Stimulated activated CD4-positive, alpha-beta T cell treated with anti-CD3 and anti-CD28 coated beads, TNF-alpha, amount 100 ng/mL, for 4 hours (primary cell): ENCODE results near the gene MAPK10.
"Not testable (repeated sequence)": the region's sequence is repeated elsewhere in the genome, so short reads cannot be mapped to it uniquely, and the experiment has no call there.

Source experiments
- DNase-seq, 3 experiments: peaks; one replicate each; pipeline ENCODE4 v3.0.0-alpha.2; 2020; ENCODE audit warnings: low read depth in 3 of 3

The MAPK10 gene

GRCh38 chr4:85970535-85970934, 389.3 kb downstream of the MAPK10 start:
- no peak for DNase-seq

- no peak for DNase-seq
Measured at GRCh38 chr4:85968945-85969819, 390.7 kb downstream of the MAPK10 start.

DNA sequence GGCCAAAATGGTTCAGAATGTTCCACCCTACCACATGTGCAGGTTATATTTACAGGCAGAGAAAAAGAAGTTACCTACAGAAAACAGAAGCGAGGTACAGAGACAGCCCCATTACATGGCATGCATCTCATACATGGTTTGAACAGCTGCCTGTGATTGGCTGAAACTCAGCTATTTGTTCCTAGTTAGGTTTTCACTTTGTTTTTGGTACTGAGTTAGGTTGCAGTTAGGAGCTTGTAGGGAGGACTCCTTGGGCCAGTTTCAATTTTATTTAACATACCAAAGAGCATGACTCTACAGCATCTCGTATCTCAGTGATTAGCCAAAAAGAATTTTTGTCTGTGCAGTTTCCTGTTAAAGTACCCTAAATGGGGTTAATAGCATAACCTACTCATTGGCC, 392.0 kb downstream of the MAPK10 start:
- DNase-seq: no peak

DNA sequence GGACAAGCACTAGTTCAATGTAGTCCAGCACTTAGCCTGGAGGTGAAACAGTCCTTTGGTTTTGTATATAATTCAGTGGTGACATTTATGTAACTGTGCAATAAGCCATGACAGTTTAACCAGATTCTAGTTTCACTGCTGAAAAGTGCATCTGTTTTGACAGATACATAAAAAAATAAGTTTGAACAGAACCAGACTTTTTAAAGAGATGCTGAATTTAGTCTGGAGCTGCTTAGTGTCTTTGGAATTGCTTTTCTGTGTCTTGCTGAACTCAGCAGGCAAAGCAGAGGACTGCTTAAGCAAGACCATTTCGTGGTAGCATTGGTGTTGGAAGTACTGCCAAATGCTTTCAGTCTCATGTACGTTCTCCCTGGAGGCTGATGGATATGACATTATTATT, 393.5 kb downstream of the MAPK10 start:
- DNase-seq: no peak

GRCh38 chr4:85965529-85965928, 394.3 kb downstream of the MAPK10 start:
- DNase-seq: no peak

DNA sequence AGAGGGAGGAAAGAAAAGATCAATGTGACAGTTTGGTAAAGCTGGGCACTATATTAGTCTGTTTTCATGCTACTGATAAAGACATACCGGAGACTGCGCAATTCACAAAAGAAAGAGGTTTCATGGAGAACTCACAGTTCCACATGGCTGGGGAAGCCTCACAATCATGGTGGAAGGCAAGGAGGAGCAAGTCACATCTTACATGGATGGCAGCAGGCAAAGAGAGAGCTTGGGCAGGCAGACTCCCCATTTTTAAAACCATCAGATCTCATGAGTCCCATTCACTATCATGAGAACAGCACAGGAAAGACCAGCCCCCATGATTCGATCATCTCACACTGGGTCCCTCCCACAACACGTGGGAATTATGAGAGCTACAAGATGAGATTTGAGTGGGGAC, 394.8 kb downstream of the MAPK10 start:
- not testable (repeated sequence) for DNase-seq

GRCh38 chr4:85964298-85964697, 395.6 kb downstream of the MAPK10 start:
- DNase-seq: no peak

DNA sequence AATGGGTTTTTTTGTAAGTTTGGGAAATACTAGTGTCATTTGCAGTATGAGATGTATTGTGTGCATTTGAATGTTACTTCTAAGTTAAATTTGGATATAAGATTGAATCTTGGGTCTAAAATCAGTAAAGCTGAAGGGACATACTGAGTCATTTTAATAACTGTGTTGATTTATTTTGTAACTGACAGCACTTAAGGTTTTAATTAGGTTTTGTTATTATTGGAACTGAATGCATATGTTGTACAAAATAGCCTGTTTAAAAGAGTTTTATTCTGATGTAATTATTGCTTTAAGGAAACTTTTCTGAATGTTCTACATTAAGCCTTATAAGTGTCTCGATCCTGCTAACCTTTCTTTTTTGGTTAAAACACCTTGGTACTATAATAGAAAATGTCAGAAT, 396.6 kb downstream of the MAPK10 start:
- DNase-seq: no peak

- no peak for DNase-seq
Measured at GRCh38 chr4:85961887-85962286, 398.0 kb downstream of the MAPK10 start.

DNA sequence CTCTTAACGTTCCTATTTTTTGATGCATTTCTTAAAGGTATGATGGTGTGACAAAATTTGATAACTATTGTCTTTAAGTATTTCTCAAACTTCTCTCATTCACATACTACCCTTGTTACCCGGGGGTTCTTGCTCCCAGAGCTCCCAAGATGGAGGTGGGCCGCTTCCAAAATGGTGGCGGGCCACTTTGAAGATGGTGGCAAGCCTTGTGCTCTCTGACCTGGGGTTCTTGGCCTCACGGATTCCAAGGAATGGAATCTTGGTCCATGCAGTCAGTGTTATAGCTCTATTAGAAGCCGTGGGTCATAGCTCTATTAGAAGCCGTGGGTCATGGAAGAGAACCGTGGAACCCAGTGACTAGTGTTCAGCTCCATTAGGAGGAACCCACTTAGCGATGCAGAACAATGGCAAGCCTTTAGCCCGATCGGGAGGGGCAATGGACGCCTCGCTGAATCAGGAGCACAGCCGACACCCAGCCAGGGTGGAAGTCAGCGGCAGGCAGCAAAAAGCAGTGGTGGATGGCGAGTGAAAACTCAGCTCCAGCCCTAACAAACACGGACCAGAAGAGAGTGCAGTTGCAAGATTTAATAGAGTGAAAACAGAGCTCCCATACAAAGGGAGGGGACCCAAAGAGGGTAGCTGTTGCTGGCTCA, 403.4 kb downstream of the MAPK10 start:
- no peak for DNase-seq

- no peak for DNase-seq
Measured at GRCh38 chr4:85955620-85956292, 404.1 kb downstream of the MAPK10 start.

DNA sequence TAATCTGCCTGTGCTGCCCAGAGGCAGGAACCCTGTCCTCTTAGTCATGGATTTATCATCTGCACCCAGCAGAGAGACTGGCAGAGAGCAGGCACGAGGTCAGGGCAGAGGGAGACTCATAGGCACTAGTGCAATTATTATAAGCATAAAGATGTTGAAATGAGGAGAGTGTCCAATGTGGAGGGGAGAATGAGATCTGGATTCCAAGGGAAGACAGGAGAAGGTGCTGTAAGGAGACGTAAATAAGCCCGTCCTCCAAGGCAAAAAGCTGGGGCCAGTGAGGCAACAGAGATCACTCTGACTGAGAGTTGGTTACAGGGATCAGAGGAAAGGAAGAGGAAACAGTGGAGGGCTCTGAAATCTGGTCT, 406.2 kb downstream of the MAPK10 start:
- DNase-seq: no peak

- DNase-seq: no peak
Measured at GRCh38 chr4:85952972-85953650, 406.7 kb downstream of the MAPK10 start.

GRCh38 chr4:85952528-85952927, 407.3 kb downstream of the MAPK10 start:
- DNase-seq: no peak

DNA sequence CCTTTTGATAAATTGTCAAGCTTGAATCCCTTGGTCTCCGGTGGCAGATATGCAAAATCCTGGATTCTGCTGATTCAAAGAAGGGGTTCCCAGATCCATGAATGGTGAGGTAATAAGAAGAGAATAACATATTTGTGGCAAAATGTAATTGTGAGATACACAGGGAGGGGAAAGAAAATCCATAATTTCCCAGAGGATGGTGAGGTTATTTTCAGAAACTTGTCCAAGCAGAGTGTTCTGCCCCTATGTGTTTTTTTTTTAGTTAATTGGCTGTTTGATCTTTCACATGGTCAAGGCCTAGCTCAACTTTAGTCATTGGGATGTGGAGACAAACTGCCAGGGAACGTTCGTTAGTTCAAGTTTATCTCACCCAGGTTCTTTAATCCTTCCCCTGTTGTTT, 408.8 kb downstream of the MAPK10 start:
- DNase-seq: no peak

GRCh38 chr4:85946821-85947220, 413.0 kb downstream of the MAPK10 start:
- DNase-seq: no peak

- no peak for DNase-seq
Measured at GRCh38 chr4:85942107-85942506, 417.7 kb downstream of the MAPK10 start.

- DNase-seq: no peak
Measured at GRCh38 chr4:85940151-85940550, 419.7 kb downstream of the MAPK10 start.
